ENCODE measurements around the gene CSF2. TPM values are rescaled to one million over a fixed set of nuclear protein-coding genes. Genes with fewer than 3 reads are reported as not detected.

Gene CSF2
- total and polyA plus RNA-seq, 2 experiments from 2014 or later = not detected

GRCh38 chr5:132052520-132052919, 21.1 kb upstream of the CSF2 start:
- no peaks in the 10 kb centered on the region for H3K79me2 ChIP-seq
- no peak overlapping the region for H3K4me2 ChIP-seq
- no peaks in the 10 kb centered on the region for H3K9me2 ChIP-seq (replicated peaks; ENCODE audit: insufficient read depth)
- no peaks in the 10 kb centered on the region for H3K9me3 ChIP-seq (ENCODE audit: low read depth)
- H3K4me3 ChIP-seq = no peak overlapping the region
- 83% methylated on average over 10 of the region's 10 CpGs for WGBS (ENCODE audit: low lambda C conversion rate, missing lambda C conversion rate)
- no peak for DNase-seq (ENCODE audit: low spot score)
- H3K4me1 ChIP-seq (ENCODE audit: insufficient read depth) = no peaks in the 10 kb centered on the region
- no peaks in the 10 kb centered on the region for H3K36me3 ChIP-seq (replicated peaks; ENCODE audit: insufficient read depth, low read depth)
- H3K27me3 ChIP-seq = no peaks in the 10 kb centered on the region
- H4K20me1 ChIP-seq (ENCODE audit: insufficient read depth, poor library complexity, severe bottlenecking) = no peaks in the 10 kb centered on the region
- no peak overlapping the region for H3K27ac ChIP-seq
- no peak overlapping the region for H2AFZ ChIP-seq
- TF ChIP-seq EZH2phosphoT487 (IDR thresholded peaks at IDR 0.05; ENCODE audit: low read depth, severe bottlenecking, unreplicated experiment) = no peak
- no peak for TF ChIP-seq EZH2 (IDR thresholded peaks at IDR 0.05; ENCODE audit: borderline replicate concordance)
- TF ChIP-seq CTCF (IDR thresholded peaks at IDR 0.05; ENCODE audit: poor library complexity) = no peak

- no peak for DNase-seq (ENCODE audit: low spot score)
- Histone ChIP-seq H4K20me1 (ENCODE audit: insufficient read depth, poor library complexity, severe bottlenecking) (no peaks in the 10 kb centered on the region), H3K79me2 (no peaks in the 10 kb centered on the region), H3K36me3 (replicated peaks; ENCODE audit: insufficient read depth, low read depth) (no peaks in the 10 kb centered on the region), H3K9me2 (replicated peaks; ENCODE audit: insufficient read depth) (no peaks in the 10 kb centered on the region), H3K9me3 (ENCODE audit: low read depth) (no peaks in the 10 kb centered on the region), H3K4me3 (no peak overlapping the region), H3K27me3 (no peaks in the 10 kb centered on the region), H3K27ac (no peak overlapping the region), H2AFZ (no peak overlapping the region), H3K4me2 (no peak overlapping the region), H3K4me1 (ENCODE audit: insufficient read depth) (no peaks in the 10 kb centered on the region)
- 92% methylated on average over 4 of the region's 4 CpGs for WGBS (ENCODE audit: low lambda C conversion rate, missing lambda C conversion rate)
- TF ChIP-seq EZH2phosphoT487 (IDR thresholded peaks at IDR 0.05; ENCODE audit: low read depth, severe bottlenecking, unreplicated experiment) (no peak), CTCF (IDR thresholded peaks at IDR 0.05; ENCODE audit: poor library complexity) (no peak), EZH2 (IDR thresholded peaks at IDR 0.05; ENCODE audit: borderline replicate concordance) (no peak)
Measured at GRCh38 chr5:132053483-132053882, 20.1 kb upstream of the CSF2 start.

GRCh38 chr5:132054031-132054696, 19.4 kb upstream of the CSF2 start:
- no peaks in the 10 kb centered on the region for H3K27me3 ChIP-seq
- H3K36me3 ChIP-seq (replicated peaks; ENCODE audit: insufficient read depth, low read depth) = no peaks in the 10 kb centered on the region
- H2AFZ ChIP-seq = no peak overlapping the region
- no peaks in the 10 kb centered on the region for H3K9me2 ChIP-seq (replicated peaks; ENCODE audit: insufficient read depth)
- WGBS (ENCODE audit: low lambda C conversion rate, missing lambda C conversion rate) = 90% methylated on average over 10 of the region's 10 CpGs
- H3K79me2 ChIP-seq = no peaks in the 10 kb centered on the region
- no peaks in the 10 kb centered on the region for H3K9me3 ChIP-seq (ENCODE audit: low read depth)
- no peaks in the 10 kb centered on the region for H4K20me1 ChIP-seq (ENCODE audit: insufficient read depth, poor library complexity, severe bottlenecking)
- TF ChIP-seq CTCF (IDR thresholded peaks at IDR 0.05; ENCODE audit: poor library complexity) = no peak
- TF ChIP-seq EZH2 (IDR thresholded peaks at IDR 0.05; ENCODE audit: borderline replicate concordance) = no peak
- TF ChIP-seq EZH2phosphoT487 (IDR thresholded peaks at IDR 0.05; ENCODE audit: low read depth, severe bottlenecking, unreplicated experiment) = no peak
- H3K27ac ChIP-seq = no peak overlapping the region
- no peak overlapping the region for H3K4me2 ChIP-seq
- no peaks in the 10 kb centered on the region for H3K4me1 ChIP-seq (ENCODE audit: insufficient read depth)
- no peak for DNase-seq (ENCODE audit: low spot score)
- no peak overlapping the region for H3K4me3 ChIP-seq

All from hepatocyte (in vitro differentiated cells).